ENCODE data around the gene SLC30A4.
"Not testable (repeated sequence)": the region's sequence is repeated elsewhere in the genome, so short reads cannot be mapped to it uniquely, and the experiment has no call there.

The SLC30A4 gene

GRCh38 chr15:45534821-45535220 is 12.3 kb upstream of the SLC30A4 start:
- TF ChIP-seq, protein P1, sequence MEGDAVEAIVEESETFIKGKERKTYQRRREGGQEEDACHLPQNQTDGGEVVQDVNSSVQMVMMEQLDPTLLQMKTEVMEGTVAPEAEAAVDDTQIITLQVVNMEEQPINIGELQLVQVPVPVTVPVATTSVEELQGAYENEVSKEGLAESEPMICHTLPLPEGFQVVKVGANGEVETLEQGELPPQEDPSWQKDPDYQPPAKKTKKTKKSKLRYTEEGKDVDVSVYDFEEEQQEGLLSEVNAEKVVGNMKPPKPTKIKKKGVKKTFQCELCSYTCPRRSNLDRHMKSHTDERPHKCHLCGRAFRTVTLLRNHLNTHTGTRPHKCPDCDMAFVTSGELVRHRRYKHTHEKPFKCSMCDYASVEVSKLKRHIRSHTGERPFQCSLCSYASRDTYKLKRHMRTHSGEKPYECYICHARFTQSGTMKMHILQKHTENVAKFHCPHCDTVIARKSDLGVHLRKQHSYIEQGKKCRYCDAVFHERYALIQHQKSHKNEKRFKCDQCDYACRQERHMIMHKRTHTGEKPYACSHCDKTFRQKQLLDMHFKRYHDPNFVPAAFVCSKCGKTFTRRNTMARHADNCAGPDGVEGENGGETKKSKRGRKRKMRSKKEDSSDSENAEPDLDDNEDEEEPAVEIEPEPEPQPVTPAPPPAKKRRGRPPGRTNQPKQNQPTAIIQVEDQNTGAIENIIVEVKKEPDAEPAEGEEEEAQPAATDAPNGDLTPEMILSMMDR (IDR thresholded peaks at IDR 0.05; ENCODE audit: insufficient read depth, low read depth, low read length, missing control alignments) = no peak
- no peak for DNase-seq (ENCODE audit: low read depth)
- no peak overlapping the region for H3K4me3 ChIP-seq (ENCODE audit: low read length)

- H3K4me3 ChIP-seq (ENCODE audit: low read length) = not testable (repeated sequence)
- peak; percentile 27 for DNase-seq (ENCODE audit: low read depth)
Observed at GRCh38 chr15:45532892-45533291, 10.3 kb upstream of the SLC30A4 start.

GRCh38 chr15:45529613-45530012 is 7.1 kb upstream of the SLC30A4 start:
- TF ChIP-seq, protein P1 (IDR thresholded peaks at IDR 0.05; ENCODE audit: insufficient read depth, low read depth, low read length, missing control alignments) = no peak
- DNase-seq (ENCODE audit: low read depth) = no peak
- H3K4me3 ChIP-seq (ENCODE audit: low read length) = no peak overlapping the region

GRCh38 chr15:45527086-45527485 is 4.5 kb upstream of the SLC30A4 start:
- H3K4me3 ChIP-seq (ENCODE audit: low read length) = no peak overlapping the region
- TF ChIP-seq, protein P1 (IDR thresholded peaks at IDR 0.05; ENCODE audit: insufficient read depth, low read depth, low read length, missing control alignments) = no peak
- DNase-seq (ENCODE audit: low read depth) = no peak

DNA sequence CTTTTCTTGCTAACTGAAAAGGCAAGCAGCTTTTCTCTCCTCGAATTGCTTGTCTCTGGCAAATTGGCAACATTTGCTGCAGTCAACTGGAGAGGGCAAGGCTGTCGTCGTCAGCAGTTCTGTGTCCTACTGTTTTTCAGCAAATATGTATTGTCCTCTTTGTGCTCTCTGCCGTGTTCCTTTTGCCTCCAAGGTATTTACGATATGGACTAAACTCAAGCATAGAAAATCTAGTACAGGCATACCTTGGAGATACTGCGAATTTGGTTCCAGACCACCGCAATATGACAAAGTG is 558 bp upstream of the SLC30A4 start:
- DNase-seq (ENCODE audit: low read depth) = peak; percentile 24
- peak overlapping the region; percentile 44 for H3K4me3 ChIP-seq (ENCODE audit: low read length)
- TF ChIP-seq, protein P1 (IDR thresholded peaks at IDR 0.05; ENCODE audit: insufficient read depth, low read depth, low read length, missing control alignments) = no peak

- H3K4me3 ChIP-seq (ENCODE audit: low read length) = peak overlapping the region; percentile 63
- TF ChIP-seq, protein P1 (IDR thresholded peaks at IDR 0.05; ENCODE audit: insufficient read depth, low read depth, low read length, missing control alignments) = no peak
- peak; percentile 27 for DNase-seq (ENCODE audit: low read depth)
Observed at GRCh38 chr15:45521596-45522327, 793 bp downstream of the SLC30A4 start.

- H3K4me3 ChIP-seq (ENCODE audit: low read length) = no peak overlapping the region
Observed at GRCh38 chr15:45510758-45511280, 11.7 kb downstream of the SLC30A4 start.

DNA sequence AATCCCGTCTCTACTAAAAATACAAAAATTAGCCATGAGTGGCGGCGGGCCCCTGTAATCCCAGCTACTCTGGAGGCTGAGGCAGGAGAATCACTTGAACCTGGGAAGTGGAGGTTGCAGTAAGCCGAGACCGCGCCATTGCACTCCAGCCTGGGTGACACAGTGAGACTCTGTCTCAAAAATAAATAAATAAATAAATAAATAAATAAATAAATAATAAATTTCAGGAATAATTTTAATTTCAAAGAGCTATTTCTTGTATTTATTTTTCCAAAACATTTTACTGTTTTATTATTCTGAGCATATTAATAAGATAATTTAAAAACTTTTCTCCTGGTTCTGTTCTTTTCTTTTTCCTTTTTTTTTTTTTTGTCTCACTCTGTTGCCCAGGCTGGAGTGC is 15.4 kb downstream of the SLC30A4 start:
- H3K4me3 ChIP-seq (ENCODE audit: low read length); DNase-seq (ENCODE audit: low read depth): not testable (repeated sequence)

More at GRCh38 chr15:45510758-45511280, 11.7 kb downstream of the SLC30A4 start:
- DNase-seq (ENCODE audit: low read depth) = no peak
- TF ChIP-seq, protein P1 (IDR thresholded peaks at IDR 0.05; ENCODE audit: insufficient read depth, low read depth, low read length, missing control alignments) = no peak
